8988T (cell line): ENCODE measurements around the gene CNEP1R1.
"Not testable (repeated sequence)": the region's sequence is repeated elsewhere in the genome, so short reads cannot be mapped to it uniquely, and the experiment has no call there.

ENCODE experiments used
- DNase-seq: peaks from one replicate; pipeline ENCODE4 v3.0.0; 2011

Gene CNEP1R1

GRCh38 chr16:50024684-50025536 lies at the start of gene CNEP1R1:
TSS of gene CNEP1R1 (plus strand) at chr16:50025225. CDS start at chr16:50025316, 91 bp downstream.
- DNase-seq: peak; percentile 94

GRCh38 chr16:49977427-49977826 lies 47.6 kb upstream of the CNEP1R1 start:
- DNase-seq: no peak

GRCh38 chr16:49978569-49979326 lies 46.3 kb upstream of the CNEP1R1 start:
- no peak for DNase-seq

- peak; percentile 37 for DNase-seq
Measured at GRCh38 chr16:49980166-49980565, 44.9 kb upstream of the CNEP1R1 start.

- DNase-seq: no peak
Measured at GRCh38 chr16:49986351-49987124, 38.5 kb upstream of the CNEP1R1 start.

GRCh38 chr16:49987381-49987780 lies 37.6 kb upstream of the CNEP1R1 start:
- DNase-seq: no peak

GRCh38 chr16:49992825-49993224 lies 32.2 kb upstream of the CNEP1R1 start:
- no peak for DNase-seq

GRCh38 chr16:49993579-49993978 lies 31.4 kb upstream of the CNEP1R1 start:
- DNase-seq: no peak

- DNase-seq: no peak
Measured at GRCh38 chr16:49994006-49994405, 31.0 kb upstream of the CNEP1R1 start.

GRCh38 chr16:49995720-49996119 lies 29.3 kb upstream of the CNEP1R1 start:
- no peak for DNase-seq

- DNase-seq: no peak
Measured at GRCh38 chr16:49997721-49998251, 27.2 kb upstream of the CNEP1R1 start.

GRCh38 chr16:49998991-49999390 lies 26.0 kb upstream of the CNEP1R1 start:
- no peak for DNase-seq

- no peak for DNase-seq
Measured at GRCh38 chr16:50001144-50001543, 23.9 kb upstream of the CNEP1R1 start.

GRCh38 chr16:50002190-50002589 lies 22.8 kb upstream of the CNEP1R1 start:
- no peak for DNase-seq

- no peak for DNase-seq
Measured at GRCh38 chr16:50004239-50004638, 20.8 kb upstream of the CNEP1R1 start.

GRCh38 chr16:50006964-50007363 lies 18.1 kb upstream of the CNEP1R1 start:
- DNase-seq: no peak

GRCh38 chr16:50007744-50008143 lies 17.3 kb upstream of the CNEP1R1 start:
- DNase-seq: no peak

- no peak for DNase-seq
Measured at GRCh38 chr16:50010212-50010611, 14.8 kb upstream of the CNEP1R1 start.

- no peak for DNase-seq
Measured at GRCh38 chr16:50011707-50012106, 13.3 kb upstream of the CNEP1R1 start.

- no peak for DNase-seq
Measured at GRCh38 chr16:50012182-50012581, 12.8 kb upstream of the CNEP1R1 start.

GRCh38 chr16:50014211-50014610 lies 10.8 kb upstream of the CNEP1R1 start:
- not testable (repeated sequence) for DNase-seq

GRCh38 chr16:50015631-50016030 lies 9.4 kb upstream of the CNEP1R1 start:
- DNase-seq: no peak

- DNase-seq: no peak
Measured at GRCh38 chr16:50017553-50017952, 7.5 kb upstream of the CNEP1R1 start.
